Stimulated activated CD4-positive, alpha-beta T cell treated with anti-CD3 and anti-CD28 coated beads, Interleukin-1b, Interleukin-23, amount 100 ng/mL, for 48 hours (primary cell): ENCODE data around the gene DBNDD1.
"Not testable (repeated sequence)": the region's sequence is repeated elsewhere in the genome, so short reads cannot be mapped to it uniquely, and the experiment has no call there.

Source experiments
- DNase-seq: peaks from one replicate; pipeline ENCODE4 v3.0.0-alpha.2; 2020

DBNDD1 gene

DNA sequence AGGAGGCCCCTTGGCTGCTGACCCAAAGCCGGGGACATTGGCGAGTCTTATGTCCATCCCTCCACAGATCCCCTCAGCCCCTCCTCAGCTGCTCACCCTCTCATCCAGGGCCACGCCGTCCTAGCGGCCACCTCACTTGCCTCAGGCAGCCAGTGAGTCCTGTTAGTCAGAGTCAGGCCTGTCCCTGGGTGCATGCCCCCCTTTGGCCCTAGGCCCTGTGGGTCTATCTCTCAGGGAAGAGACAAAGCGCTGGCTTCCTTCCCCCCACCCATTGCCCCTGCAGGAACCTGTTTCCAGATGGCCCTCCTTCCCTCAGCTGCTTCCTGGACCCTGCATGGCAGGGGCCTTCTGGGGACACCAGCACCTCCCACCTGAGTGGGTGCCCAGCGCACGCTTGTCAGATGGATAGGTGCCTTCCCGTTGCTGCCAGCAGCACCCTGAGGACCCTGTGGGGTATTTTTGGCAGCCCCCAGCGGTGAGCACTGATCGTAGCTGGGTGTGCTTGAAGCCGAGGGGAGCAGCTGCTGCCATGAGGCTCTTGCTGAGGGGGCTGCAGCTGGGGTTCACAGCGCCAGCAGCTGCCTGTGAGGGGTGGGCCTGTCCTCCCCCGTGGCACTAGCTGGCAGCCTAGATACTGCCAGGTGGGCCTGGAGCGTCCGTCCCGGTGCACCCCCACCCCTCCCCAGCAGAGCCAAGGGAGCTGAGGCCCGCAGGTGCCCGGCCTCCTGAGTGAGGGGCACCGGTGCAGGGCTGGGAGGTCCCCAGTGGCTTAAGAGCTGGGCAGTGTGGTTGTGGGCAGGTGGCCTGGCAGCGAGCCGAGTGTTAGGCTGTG, 8.4 kb downstream of the DBNDD1 start:
- DNase-seq, result no peak

DNA sequence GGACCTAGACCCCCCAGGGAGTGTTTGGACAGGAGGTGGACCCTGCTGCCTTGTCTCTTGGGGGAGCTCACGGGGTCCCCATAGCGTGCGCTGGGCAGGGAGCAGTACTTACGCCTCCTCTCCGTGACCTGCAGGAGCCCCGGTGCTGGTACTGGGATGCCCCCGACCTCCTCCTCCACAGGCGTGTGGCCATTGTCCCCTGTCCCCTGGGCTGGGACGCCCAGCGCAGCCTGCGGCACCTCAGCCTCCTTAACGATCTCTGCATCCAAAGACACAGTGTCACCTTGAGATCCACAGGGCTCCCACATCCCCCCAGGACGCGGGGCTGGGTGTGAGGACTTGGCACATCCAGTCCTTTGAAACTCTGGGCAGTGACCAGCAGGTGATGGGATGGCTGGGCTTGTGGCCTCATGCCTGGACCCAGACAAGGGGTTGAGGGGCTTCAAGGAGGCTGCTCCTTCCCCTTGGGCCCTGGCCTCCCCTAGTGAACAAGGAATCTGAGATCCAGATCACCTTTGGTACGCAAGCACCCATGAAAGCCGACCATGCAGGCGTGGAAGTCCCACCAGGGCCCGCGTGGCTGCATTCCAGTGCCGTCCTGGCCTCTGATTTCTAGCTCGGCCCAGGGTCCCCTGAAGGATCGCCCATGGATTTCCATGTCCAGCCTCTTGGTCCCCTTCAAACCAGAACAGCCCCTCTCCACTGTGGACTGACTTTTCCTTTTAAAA, 9.9 kb downstream of the DBNDD1 start:
- no peak for DNase-seq

DNA sequence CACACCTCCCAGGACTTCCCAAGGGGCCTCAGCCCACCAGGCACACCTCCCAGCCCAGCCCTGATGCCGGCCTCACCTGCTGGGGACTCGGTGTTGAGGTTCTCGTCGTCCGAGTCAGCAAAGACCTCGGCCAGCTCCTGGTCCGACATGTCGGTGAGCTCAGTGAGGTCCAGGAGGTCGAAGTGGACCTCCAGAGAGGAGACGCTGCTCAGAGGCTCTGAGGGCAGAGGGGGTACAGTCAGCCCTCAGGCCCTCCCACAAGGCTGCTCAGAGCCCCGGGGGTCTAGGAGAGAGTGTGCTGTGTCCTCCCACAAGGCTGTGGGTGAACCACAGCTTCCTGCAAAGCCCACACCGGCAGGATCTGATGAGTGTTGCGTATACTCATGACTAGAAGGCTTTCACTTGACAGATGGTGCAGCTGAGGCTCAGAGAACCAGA, 10.5 kb downstream of the DBNDD1 start:
- peak; percentile 73 for DNase-seq

DNA sequence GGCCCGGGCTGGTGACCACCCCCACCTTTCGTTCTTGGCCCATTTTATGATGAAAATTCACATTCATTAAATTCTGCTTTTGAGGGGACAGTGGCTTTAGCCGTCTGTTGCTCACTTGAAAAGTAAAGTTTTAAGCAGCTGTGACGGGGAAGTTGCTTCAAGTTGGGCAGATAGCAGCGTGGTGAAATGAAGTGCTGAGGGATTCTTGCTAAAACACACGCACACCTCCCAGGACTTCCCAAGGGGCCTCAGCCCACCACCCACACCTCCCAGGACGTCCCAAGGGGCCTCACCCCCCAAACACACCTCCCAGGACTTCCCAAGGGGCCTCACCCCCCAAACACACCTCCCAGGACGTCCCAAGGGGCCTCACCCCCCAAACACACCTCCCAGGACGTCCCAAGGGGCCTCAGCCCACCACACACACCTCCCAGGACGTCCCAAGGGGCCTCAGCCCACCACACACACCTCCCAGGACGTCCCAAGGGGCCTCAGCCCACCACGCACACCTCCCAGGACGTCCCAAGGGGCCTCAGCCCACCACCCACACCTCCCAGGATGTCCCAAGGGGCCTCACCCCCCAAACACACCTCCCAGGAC, 11.5 kb downstream of the DBNDD1 start:
- DNase-seq, result not testable (repeated sequence)

DNA sequence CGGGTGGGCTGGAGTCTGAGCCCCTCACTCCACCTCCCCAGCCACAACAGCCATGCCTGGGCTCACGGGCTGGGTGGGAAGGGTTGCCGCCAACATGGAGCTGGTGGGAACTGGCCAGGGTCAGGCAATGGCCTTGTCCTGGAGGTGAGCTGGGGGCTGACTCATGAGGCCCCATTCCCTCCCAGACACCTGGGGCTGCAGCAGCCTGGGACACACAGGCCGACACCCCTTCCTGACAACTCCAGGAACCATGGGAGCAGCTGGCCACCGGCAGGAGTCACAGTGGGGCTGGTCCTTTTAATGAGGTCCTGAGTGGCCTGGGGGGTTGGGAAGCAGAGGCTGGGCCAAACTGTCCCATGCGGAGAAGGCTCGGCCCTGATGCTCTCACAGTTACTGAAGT, 12.2 kb downstream of the DBNDD1 start:
- DNase-seq, result no peak

DNA sequence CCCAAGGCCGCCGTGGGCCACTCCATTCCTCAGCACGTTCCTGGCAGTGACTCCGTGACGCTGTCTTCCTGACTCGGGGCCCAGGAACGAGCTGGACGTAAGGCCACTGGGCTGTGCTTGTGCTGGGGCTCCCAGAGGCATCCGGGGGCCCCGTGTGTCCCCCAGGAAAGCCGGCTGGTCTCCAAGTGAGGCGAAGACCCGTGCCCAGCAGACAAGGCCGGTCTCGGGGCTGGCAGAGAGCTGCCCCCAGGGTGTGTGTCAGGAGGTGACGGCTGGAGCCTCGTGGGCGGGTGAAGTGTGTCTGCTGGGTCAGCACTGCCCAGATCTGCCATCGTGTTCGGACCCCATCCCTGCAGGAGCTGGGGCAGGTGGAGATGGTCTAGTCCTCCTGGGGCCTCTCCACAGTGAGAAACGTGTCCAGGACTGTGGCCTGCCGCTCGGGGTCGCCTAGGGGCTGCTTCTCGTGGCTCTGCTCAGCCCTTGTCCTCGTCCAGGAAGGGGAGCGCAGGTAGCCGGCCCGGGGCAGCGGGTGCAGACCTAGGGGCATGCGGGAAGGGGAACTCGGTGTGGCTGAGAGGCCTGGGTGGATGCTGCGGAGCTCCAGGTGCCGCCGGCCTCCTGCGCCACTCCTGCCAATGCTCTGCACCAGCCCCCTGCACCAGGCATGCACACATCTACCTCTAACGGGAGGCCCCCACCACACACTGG, 13.1 kb downstream of the DBNDD1 start:
- DNase-seq, result no peak

DNA sequence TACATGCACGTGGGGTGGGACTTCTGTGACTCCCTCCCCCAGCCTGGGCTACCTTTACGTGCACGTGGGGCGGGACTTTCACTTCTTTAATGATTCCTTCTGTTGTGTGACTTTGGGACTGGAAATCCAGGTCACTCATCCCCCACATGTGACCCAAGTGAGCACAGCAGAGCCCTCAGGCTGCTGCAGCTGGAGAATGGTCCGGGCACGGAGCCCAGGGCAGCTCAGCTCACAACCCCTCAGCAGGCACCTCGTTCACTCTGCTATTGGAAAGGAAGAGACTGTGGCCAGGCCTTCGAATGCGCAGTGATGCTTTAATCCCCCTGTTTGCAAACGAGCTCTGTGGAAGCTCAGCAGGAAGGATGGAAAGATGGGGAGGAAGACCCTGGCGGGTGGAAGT, 14.7 kb downstream of the DBNDD1 start:
- DNase-seq, result no peak

DNA sequence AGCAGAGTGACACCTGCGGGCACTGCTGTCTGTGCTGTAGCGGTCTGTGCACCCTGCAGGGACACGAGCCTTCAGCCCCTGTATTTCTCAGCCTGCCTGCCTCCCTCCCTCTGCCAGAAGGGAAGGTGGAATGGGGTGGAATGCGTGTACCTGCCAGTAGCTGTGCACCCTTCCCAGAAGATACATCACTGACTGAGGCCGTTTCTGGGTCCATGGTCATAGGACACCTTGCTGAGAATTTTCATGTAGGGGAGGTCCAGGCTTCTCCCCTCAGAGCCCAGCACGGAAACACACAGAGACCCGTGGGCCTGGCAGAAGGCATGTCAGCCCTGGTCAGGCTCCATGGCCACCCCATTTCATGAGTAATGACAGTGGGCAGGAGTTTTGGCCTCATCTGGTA, 16.5 kb downstream of the DBNDD1 start:
- no peak for DNase-seq

DNA sequence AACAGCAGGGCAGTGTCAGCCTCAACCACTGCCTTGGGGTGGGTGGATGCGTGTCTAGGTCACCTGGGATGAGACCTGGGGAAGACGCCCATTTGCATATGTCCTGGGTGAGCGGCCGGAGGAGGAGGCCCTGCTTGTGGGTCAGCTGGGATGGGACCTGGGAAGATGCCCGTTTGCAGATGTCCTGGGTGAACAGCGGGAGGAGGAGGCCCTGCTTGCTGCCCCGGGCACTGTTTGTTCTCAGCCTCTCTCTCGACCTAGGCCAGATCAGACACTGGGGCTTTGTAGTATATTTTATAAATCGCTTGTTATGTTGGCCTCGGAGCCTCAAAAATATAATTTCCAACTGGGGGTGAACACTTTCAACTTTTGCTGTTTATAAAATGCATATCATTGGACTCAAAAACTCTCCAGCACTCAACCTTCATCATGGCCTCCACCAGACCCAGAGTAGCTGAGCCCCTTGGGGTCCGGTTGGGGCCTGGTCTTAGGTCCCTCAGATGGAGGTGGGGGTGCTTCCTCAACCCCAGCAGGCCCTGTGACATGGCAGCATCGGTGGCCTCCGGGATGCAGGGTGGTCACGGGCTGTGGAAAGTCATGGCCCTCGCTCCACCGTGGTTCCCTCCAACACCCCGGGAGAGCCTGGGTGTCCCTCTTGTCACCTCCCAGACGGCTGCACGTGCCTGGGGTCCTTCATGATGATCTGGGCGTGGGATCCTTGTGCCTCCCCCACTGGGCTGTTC, 17.3 kb downstream of the DBNDD1 start:
- no peak for DNase-seq

DNA sequence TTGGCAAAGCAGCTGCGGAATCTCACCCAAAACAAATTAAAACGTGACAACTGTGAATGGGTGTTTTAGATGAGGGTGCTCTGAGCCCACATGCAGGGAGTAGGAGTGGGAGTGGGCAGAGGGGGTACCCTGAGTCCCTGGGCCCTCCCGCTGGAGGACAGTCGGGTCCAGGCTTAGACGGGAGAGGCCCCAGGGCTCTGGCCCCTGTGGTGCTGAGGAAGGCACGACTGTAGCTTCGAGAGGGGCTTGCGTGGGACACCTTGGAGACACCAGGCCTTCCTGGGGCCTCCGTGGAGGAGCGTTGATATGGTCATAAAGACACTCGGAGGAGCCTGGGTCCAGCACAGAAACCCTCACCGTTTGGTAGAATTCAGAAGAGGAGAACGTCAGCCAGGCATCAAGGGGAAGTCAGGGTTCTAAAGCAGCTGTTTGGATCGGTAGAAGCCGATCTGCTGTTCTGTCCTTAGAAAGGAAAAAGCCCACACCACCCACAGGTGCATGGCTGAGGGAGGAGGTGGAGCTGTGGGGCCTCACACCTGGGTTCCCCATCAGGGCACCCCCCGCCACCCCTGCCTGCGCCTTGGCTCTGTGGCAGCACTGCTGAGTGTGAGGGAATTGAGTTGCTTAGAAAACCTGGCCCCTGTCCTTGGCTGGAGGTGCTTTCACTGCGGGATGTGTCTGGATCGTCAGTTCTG, 18.4 kb downstream of the DBNDD1 start:
- DNase-seq, result no peak

DNA sequence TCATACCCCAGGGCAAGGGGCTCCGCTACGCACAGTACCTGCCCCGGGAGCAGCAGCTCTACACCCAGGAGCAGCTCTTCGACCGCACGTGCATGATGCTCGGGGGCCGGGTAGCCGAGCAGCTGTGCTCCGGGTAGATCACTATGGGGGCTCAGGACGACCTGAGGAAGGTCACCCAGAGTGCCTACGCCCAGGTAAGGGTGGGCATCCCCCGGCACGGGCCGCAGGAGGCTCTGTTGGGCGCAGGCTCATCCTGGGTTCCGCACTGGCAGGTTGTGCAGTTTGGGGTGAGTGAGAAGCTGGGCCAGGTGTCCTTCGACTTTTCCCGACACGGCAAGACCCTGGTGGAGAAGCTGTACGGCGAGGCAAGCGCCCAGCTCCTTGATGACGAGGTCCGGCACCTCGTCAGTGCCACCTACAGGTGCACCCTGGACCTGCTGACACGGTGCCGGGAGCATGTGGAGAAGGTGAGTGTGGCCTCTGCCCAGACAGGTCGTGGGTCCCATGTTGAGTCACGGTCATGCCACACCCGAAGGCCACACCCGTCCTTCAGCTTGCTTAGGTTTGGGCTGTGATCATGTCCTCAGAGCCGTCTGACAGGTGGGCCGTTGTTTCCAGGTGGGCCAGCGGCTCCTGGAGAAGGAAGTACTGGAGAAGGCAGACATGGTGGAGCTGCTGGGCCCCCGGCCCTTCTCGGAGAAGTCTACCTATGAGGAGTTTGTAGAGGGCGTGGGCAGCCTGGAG, 19.3 kb downstream of the DBNDD1 start:
- no peak for DNase-seq

DNA sequence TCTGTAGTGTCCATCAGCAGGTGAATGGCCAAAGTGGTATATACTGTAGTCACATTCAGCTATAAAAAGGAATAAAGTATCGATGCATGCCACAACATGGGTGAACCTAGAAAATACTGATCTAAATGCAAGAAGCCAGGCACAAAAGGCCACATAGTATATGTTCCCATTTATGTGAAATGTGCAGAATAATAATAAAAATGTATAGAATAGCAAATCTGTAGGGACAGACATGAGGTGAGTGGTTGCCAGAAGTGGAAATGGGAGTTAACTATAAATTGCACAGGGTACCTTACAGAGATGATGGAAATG, 23.1 kb downstream of the DBNDD1 start:
- DNase-seq, result no peak

DNA sequence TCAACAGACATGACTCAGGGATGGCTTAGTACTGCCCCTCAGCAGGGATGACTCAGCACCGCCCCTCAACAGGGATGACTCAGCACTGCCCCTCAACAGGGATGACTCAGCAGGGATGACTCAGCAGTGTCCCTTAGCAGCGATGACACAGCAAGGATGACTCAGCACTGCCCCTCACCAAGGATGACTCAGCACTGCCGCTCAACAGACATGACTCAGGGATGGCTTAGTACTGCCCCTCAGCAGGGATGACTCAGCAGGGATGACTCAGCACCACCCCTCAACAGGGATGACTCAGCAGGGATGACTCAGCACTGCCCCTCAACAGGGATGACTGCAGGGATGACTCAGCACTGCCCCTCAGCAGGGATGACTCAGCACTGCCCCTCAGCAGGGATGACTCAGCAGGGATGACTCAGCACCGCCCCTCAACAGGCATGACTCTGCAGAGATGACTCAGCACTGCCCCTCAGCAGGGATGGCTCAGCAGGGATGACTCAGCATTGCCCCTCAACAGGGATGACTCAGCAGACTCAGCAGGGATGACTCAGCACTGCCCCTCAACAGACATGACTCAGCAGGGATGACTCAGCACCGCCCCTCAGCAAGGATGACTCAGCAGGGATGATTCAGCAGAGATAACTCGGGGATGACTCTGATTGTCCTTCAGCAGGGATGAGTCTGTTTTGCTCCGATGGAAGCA, 23.6 kb downstream of the DBNDD1 start:
- DNase-seq, result peak; percentile 76

DNA sequence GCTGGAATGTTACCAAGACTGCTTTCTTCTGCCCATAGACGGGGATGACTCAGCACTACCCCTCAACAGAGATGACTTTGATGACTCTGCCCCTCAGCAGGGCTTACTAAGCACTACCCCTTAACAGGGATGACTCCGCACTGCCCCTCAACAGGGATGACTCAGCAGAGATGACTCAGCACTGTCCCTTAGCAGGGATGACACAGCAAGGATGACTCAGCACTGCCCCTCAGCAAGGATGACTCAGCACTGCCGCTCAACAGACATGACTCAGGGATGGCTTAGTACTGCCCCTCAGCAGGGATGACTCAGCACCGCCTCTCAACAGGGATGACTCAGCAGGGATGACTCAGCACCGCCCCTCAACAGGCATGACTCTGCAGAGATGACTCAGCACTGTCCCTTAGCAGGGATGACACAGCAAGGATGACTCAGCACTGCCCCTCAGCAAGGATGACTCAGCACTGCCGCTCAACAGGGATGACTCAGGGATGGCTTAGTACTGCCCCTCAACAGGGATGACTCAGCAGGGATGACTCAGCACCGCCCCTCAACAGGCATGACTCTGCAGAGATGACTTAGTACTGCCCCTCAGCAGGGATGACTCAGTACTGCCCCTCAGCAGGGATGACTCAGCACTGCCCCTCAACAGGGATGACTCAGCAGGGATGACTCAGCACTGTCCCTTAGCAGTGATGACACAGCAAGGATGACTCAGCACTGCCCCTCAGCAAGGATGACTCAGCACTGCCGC, 24.4 kb downstream of the DBNDD1 start:
- DNase-seq, result peak; percentile 78

DNA sequence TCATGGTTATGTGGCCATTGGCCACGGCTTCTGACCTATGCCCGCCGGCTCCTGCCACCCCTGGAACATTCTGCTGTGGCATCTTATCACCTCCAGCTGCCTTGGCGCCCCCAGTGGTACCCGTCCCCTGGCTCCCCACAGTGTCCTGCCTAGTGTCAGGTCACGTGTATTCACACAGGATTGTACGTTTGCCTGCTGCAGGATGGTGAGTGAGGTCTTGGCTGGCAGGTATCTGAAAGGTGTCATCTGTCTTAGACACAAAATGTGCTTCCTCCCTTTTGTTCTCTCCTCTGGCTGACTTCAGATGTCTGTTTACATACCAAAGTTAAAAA, 24.9 kb downstream of the DBNDD1 start:
- DNase-seq, result no peak

DNA sequence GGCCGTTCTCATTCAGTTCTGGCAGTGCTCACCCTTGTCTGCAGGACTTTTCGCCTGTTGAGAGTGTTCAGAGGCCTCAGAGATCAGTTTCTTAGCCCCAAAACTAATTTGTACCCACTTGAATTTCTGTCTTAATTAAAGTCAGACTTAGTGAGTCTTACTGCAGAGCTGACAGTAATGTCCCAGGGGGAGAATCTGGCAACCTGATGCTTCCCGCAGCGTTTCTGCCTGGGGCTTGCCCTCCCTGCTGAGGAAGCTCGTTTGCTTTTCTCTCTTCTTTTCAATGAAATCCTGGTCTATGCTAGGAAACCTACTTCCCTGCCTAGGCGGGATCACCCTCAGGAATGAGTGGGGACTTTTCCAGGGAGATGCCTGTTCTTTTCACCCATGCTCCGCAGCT, 25.3 kb downstream of the DBNDD1 start:
- DNase-seq, result no peak

DNA sequence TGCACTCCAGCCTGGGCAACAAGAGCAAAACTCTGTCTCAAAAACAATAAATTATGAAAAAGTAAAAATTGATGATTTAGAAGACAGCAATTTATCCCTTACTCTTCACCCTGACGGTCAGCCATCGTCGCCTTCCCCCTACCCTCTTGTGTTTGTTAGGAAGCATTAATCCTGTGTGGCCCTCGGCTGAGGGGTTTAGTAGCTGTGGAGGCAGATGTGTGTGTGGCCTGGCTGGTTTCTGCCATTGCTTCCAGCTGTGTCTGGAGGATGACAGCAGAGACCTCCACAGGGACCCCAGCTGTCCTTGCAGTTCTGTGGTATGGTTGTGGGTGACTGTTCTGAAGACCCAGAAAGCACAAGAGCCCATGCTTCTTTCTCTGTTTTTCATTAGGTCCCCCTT, 25.9 kb downstream of the DBNDD1 start:
- no peak for DNase-seq

DNA sequence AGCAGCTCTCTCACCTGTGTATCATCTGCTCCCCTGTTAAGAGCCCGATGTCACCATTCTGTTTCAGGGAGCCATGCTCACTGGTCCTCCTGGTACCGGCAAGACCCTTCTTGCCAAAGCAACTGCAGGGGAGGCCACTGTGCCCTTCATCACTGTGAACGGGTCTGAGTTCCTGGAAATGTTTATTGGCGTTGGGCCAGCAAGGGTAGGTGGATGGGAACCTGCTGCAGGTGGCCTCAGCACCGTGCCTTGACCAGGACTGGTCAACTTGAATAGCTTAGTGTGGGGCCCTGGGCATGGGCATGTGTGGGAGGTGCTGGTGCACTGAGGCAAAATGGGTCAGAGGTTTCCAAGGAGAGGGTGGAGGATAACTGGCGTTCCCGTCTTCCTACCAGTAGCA, 28.5 kb downstream of the DBNDD1 start:
- DNase-seq, result no peak

DNA sequence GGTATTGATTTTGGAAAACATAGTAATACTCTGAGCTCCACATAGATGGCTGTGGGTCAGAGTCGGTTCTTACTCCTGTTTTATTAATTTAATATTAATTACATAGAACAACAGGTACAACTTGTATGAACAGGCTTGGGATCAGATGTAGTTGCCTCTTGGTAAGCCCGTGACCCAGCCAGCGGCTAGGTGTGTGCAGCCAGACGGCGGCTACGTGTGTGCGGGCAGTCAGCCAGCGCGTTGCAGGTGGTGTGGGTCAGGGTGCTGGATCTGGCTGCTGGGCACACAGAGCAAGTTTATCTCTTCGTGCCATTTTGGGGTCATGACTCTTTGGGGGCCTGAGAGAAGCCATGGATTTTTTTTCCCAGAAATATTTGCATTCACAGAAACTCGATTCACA, 30.3 kb downstream of the DBNDD1 start:
- no peak for DNase-seq

DNA sequence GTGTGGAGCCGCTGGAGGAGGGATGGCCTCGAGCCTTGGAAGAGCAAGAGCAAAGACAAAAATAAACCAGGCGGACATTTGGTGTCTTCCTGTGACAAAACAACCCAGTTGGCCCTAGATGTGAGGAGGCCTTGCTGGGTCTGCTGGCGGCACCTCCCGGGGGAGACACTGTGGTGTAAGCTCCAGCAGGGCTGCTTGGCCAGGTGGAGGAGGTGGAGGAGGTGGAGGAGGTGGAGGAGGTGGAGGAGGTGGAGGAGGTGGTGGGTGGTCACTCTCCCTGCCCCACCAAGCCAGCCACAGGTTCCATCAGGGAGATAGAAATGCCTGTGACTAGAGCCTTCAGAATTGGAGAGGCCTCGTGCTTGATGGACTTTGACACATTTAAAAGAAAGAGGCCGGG, 32.1 kb downstream of the DBNDD1 start:
- DNase-seq, result no peak
